ENCODE results near the gene NCKIPSD. TPM values are rescaled to one million over a fixed set of nuclear protein-coding genes. Genes with fewer than 3 reads are reported as not detected.
A peak's percentile ranks its signal among the peaks of the same experiment; 100 is the strongest.

The NCKIPSD gene
- total RNA-seq, 1 donor from 2014 or later = 45.5 TPM

DNA sequence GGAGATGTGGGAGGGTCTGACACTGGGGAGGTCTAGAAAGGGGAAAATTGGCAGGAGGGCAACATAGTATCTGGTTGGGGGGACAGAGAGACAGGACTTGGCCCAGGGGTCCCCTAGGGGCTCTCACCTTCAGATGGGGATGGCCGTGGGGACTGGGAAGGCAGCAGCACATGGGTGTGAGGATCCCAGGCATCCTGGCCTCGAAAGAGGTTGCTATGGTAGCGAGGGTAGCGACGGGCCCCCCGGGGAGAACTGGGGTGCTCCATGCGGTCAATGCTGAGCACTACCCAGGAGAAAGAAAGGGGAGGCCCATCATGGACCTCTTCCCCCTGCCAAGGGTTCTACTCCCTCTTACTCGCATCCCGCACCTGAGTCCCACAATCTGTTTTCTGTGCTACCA, 38.0 kb downstream of the NCKIPSD start:
- Mint-ChIP-seq H3K27me3 (ENCODE audit: insufficient read depth) (no peaks in the 10 kb centered on the region), H3K36me3 (ENCODE audit: low read depth) (no peaks in the 10 kb centered on the region), H3K9me3 (no peaks in the 10 kb centered on the region), H3K4me3 (no peak overlapping the region), H3K4me1 (ENCODE audit: low read depth) (no peaks in the 10 kb centered on the region), H3K27ac (no peak overlapping the region)
- intact Hi-C loops (cut with micrococcal nuclease) = no loop called here
- no peak for DNase-seq (ENCODE audit: low spot score)

DNA sequence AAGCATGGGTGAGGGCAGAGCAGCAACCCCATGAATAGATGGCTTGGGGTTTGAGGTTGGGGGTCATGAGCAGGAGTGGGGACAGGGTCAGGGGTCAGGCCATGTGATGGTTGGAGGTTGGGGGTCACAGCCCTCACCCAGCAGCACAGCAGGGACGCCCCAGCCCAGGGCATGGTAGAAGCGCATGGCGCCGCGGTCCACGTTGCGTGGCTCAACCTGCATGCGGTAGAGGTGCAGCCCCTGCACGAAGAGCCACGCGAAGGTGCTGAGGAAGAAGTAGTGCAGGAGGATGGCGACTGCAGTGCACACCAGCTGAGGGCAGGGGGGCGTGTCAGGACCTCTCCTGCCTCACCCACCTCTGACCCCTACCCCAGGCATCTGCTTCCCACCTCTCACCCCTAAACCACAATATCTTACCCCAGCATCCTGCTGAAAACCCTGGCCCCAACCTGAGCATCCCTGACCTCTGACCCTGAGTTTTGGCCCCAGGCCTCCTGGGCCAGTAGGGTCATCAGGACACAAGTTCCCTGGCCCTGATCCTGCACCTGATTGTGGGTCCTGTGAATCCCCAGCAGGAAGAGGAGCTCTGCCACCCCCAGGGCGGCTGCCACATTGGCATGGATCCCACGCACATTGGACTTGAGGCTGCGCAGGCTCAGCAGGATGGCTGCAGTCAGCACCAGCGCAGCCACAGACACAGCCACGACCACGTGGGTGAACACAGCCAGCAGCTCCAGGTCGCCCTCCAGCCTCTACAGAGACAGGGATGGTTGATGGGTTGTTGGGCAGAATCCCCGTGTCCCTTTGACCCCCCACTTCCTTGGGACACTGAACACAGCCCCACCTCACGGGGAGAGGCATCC, 40.6 kb downstream of the NCKIPSD start:
- no peaks in the 10 kb centered on the region for H3K9me3 Mint-ChIP-seq
- no peaks in the 10 kb centered on the region for H3K36me3 Mint-ChIP-seq (ENCODE audit: low read depth)
- intact Hi-C loops (cut with micrococcal nuclease) = no loop called here
- no peaks in the 10 kb centered on the region for H3K4me1 Mint-ChIP-seq (ENCODE audit: low read depth)
- no peak for DNase-seq (ENCODE audit: low spot score)
- H3K27ac Mint-ChIP-seq = no peak overlapping the region
- no peak overlapping the region for H3K4me3 Mint-ChIP-seq
- H3K27me3 Mint-ChIP-seq (ENCODE audit: insufficient read depth) = no peaks in the 10 kb centered on the region

DNA sequence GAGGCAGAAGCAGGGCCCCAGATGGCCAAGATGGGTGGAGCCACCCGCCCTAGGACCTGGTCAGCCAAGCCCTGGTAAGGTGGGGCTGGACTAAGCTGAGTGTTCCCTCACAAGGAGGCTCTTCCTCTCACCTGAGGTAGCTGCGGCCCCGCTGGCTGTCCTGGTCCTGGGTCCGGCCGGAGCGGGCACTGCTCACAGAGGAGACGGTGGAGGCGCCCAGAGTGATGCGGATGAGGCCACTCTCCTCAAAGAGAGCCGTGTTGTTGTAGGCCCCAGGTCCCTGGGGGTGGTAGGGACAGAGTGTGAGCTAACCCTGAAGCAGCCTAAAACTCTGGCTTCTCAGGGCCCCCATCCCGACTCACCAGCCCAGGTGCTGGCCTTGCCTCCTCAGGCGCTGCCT, 43.1 kb downstream of the NCKIPSD start:
- H3K36me3 Mint-ChIP-seq (ENCODE audit: low read depth) = no peaks in the 10 kb centered on the region
- H3K27ac Mint-ChIP-seq = no peak overlapping the region
- no peaks in the 10 kb centered on the region for H3K4me1 Mint-ChIP-seq (ENCODE audit: low read depth)
- DNase-seq (ENCODE audit: low spot score) = no peak
- H3K4me3 Mint-ChIP-seq = no peak overlapping the region
- no peaks in the 10 kb centered on the region for H3K9me3 Mint-ChIP-seq
- no peaks in the 10 kb centered on the region for H3K27me3 Mint-ChIP-seq (ENCODE audit: insufficient read depth)
- intact Hi-C loops (cut with micrococcal nuclease) = no loop called here

DNA sequence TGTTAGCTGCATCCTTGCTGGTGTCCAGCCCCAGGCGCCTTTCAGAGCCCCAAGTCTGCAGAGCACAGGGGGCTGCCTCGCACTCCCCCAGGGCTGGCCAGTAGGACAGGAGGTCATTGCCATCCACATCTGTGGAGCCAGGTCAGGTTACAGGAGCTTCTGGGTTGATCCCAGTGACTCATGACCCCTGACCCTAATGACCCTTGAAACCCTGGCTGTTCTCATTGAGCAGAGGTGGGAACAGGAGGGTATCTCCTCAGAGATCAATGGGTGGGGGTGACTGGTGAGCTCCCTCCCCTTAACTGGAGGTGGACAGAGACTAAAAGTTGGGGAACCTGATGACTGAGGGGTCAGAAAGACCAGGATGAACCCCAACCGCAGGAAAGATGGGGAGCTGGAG, 44.3 kb downstream of the NCKIPSD start:
- DNase-seq (ENCODE audit: low spot score) = no peak
- no peaks in the 10 kb centered on the region for H3K36me3 Mint-ChIP-seq (ENCODE audit: low read depth)
- H3K27me3 Mint-ChIP-seq (ENCODE audit: insufficient read depth) = no peaks in the 10 kb centered on the region
- H3K4me1 Mint-ChIP-seq (ENCODE audit: low read depth) = no peaks in the 10 kb centered on the region
- intact Hi-C loops (cut with micrococcal nuclease) = no loop called here
- no peak overlapping the region for H3K4me3 Mint-ChIP-seq
- H3K27ac Mint-ChIP-seq = no peak overlapping the region
- no peaks in the 10 kb centered on the region for H3K9me3 Mint-ChIP-seq

DNA sequence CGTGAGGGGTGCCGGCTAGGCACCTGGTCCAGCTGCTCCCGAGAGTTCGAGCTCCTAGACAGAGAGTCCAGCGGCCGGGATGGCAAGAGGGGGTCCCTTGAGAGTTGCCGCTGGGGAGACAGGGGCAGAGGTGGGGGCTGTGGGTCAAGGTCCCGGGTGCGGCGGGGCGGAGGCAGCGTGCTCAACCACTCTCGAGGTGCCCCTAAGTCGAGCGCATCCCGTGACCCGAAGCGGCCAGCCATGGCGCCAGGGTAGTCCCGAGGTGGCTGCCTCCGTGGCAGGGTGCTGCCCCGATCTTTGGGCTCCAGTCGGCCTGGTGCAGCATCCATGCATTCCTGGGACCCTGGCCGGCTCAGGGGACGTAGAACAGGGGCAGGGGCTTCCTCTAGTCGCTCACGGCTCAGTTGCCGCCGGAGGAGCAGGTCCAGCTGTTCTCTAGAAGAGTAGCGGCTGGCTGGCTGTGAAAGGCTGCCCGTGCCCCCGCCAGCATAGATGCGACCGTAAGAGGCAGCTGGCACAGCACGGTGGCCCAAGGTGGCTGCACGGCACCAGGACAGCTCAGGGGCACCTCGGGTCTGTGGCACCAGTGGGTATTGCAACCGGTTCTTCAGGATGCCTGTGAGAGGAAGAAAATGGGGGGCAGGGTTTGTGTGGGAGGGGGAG, 45.6 kb downstream of the NCKIPSD start:
- Mint-ChIP-seq H3K4me1 (ENCODE audit: low read depth) (peaks cover 6% of the 10 kb centered on the region), H3K4me3 (no peak overlapping the region), H3K27ac (no peak overlapping the region), H3K27me3 (ENCODE audit: insufficient read depth) (no peaks in the 10 kb centered on the region), H3K9me3 (no peaks in the 10 kb centered on the region), H3K36me3 (ENCODE audit: low read depth) (no peaks in the 10 kb centered on the region)
- DNase-seq (ENCODE audit: low spot score) = no peak
- intact Hi-C loops (cut with micrococcal nuclease) = loop anchor here (10.0 kb wide), 1 partner anchor 235 kb away; no protein-coding TSS in a partner anchor

DNA sequence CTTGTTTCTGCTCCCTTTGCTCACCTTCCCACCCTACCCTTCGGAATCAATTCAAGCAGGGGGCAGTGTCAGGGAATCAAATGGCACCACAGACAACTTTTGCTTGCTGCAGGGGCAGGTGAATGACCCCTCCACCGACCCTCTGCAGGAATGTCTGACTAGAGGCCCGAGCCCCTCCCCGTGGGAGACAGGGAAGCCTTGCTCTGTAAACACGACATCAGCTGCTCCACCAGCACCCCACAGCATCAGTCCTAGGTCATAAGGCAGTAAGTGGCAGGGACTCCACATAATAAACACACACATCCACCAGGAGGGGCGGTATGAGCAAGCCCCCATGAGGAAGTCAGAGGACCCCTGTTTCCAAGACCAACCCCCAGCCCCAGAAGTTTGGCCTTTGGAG, 48.4 kb downstream of the NCKIPSD start:
- Mint-ChIP-seq H3K36me3 (ENCODE audit: low read depth) (peaks cover 4% of the 10 kb centered on the region), H3K4me1 (ENCODE audit: low read depth) (peaks cover 20% of the 10 kb centered on the region), H3K4me3 (peak overlapping the region; percentile 68), H3K27ac (no peak overlapping the region), H3K9me3 (no peaks in the 10 kb centered on the region), H3K27me3 (ENCODE audit: insufficient read depth) (no peaks in the 10 kb centered on the region)
- DNase-seq (ENCODE audit: low spot score) = no peak
- intact Hi-C loops (cut with micrococcal nuclease) = loop anchor here (10.0 kb wide), 1 partner anchor 233 kb away; no protein-coding TSS in a partner anchor

DNA sequence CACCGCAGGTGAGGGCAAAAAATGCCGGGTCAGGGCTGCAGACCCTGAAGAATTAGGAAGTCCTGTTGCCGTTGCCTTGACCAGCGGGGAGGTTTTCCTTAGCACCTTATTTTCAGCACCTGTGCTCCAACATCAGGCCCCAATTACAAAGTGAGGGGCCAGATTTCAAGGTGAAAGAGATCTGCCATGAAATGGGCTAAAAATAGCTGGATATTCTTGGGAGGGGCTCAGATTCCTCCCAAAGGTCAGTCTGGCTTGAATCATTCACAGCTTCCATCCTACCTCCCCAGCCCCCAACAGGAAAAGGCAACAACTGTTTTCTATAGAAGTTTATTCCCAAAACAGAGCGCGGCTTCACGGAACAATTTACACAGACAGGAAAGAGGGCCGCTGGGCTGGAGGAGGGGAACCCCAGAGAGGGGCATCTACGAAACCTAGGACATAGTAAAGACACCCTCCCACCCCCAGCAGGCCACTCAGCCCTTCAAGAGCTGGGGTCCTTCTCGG, 49.5 kb downstream of the NCKIPSD start:
- H3K27ac Mint-ChIP-seq = no peak overlapping the region
- no peaks in the 10 kb centered on the region for H3K9me3 Mint-ChIP-seq
- peak overlapping the region; percentile 89 for H3K4me3 Mint-ChIP-seq
- H3K27me3 Mint-ChIP-seq (ENCODE audit: insufficient read depth) = no peaks in the 10 kb centered on the region
- peaks cover 20% of the 10 kb centered on the region for H3K4me1 Mint-ChIP-seq (ENCODE audit: low read depth)
- peaks cover 7% of the 10 kb centered on the region for H3K36me3 Mint-ChIP-seq (ENCODE audit: low read depth)
- no peak for DNase-seq (ENCODE audit: low spot score)
- intact Hi-C loops (cut with micrococcal nuclease) = loop anchor here (10.0 kb wide), 1 partner anchor 231 kb away; no protein-coding TSS in a partner anchor

DNA sequence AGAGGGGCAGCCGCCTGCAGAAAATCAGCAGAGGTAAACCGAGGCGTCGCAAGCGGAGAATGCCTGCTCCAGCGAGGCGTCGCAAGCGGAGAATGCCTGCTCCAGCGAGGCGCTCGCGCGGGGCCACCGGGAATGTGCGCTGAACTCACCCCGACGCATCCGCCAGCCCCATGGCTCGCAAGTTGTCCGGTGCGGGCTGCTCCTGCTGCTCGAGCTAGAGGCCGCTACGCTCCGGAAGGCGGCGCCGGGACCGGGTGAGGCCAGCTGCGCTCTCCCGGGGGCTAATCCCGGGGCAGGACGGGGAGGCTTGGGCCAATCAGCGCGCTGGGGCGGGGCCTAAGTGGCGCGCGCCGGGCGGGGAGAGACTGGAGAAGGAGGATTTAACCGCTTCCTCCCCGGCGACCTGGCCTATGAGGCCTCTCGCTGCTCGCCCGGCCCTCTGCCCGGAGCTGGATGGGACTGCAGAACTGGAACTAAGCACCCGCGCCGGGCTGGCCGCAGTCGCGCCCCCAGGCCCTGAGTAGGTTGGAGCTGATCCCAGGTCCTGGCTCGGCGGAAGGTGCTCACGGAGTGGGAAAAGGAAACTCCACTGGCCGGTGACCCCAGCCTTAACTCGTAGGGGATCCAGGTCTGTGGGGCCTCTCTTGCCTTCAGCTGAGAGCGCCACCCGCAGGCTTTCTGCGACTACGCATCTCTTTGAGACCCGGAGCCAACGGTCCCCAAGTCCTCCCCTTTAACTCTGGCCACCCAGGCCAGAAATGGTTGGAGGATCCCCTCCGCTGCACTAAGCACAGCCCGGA, 50.3 kb downstream of the NCKIPSD start, which contains the start of gene SLC26A6:
TSS of gene SLC26A6 (minus strand) at position 240 of the 800 bp plus-strand sequence. CDS start at position 172, 68 bp downstream.
- Mint-ChIP-seq H3K4me1 (ENCODE audit: low read depth) (peaks cover 20% of the 10 kb centered on the region), H3K27me3 (ENCODE audit: insufficient read depth) (no peaks in the 10 kb centered on the region), H3K36me3 (ENCODE audit: low read depth) (peaks cover 7% of the 10 kb centered on the region), H3K9me3 (no peaks in the 10 kb centered on the region), H3K4me3 (peak within 1 kb of the TSS; percentile 89), H3K27ac (peak within 1 kb of the TSS; percentile 87)
- peak; percentile 96 for DNase-seq (ENCODE audit: low spot score)
- intact Hi-C loops (cut with micrococcal nuclease) = loop anchor here (1.0 to 10.0 kb wide), 10 partner anchors 21 to 447 kb away; partner anchors contain the start of genes ATRIP, CDC25A, NME6 and UQCRC1

DNA sequence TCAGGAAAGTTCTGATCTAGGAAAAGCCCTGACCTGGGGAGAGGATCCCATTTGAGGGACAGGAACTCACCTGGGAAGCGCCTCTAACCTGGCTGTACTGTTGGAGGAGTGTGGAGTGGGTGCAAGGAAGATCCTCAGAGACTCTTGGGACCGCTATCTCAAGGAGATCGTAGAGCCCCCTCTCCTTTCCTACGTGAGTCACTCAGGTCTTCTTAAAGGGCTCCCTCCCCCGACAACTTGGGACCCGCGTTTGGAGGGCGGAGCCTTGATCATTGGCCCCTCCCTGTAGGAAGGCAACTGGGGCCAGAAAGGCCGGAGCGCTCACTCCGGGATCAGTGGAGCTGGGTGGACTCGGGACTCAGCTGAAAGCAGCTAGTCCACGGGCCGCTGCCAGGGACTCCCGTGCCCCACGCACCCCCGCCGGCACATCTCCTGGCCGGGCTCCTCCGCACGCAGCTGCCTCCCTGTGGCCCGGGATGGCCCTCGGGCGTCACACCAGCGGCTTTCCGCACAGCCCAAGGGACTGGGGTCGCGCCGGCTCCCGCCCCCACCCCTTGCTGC, 51.0 kb downstream of the NCKIPSD start:
- Mint-ChIP-seq H3K4me1 (ENCODE audit: low read depth) (peaks cover 20% of the 10 kb centered on the region), H3K27me3 (ENCODE audit: insufficient read depth) (no peaks in the 10 kb centered on the region), H3K27ac (no peak overlapping the region), H3K4me3 (peak overlapping the region; percentile 89), H3K36me3 (ENCODE audit: low read depth) (peaks cover 9% of the 10 kb centered on the region), H3K9me3 (no peaks in the 10 kb centered on the region)
- intact Hi-C loops (cut with micrococcal nuclease) = loop anchor here (1.0 to 10.0 kb wide), 10 partner anchors 20 to 446 kb away; partner anchors contain the start of genes ATRIP, CDC25A, NME6 and UQCRC1
- peak; percentile 44 for DNase-seq (ENCODE audit: low spot score)

DNA sequence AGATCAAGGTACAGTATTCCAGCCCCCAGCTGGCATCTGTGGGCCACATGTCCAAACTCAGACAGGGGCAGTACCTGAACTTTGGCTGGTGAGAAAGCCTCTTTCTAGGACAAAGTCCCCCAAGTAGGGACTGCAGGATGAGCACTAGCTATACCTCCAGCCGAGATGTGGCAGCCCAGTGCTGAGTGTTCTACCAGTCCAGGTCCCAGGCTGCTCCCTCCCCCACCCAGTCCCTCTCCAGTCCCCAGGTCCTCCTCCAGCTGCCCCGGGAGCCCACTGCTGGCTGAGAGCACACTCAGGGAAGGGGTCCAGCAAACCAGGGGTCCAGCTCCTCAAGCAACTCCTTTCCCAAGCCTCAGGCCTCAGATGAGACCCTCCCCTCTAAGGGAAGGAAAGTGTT, 52.0 kb downstream of the NCKIPSD start:
- H3K4me1 Mint-ChIP-seq (ENCODE audit: low read depth) = peaks cover 20% of the 10 kb centered on the region
- peaks cover 9% of the 10 kb centered on the region for H3K36me3 Mint-ChIP-seq (ENCODE audit: low read depth)
- DNase-seq (ENCODE audit: low spot score) = no peak
- H3K27ac Mint-ChIP-seq = no peak overlapping the region
- H3K9me3 Mint-ChIP-seq = no peaks in the 10 kb centered on the region
- H3K4me3 Mint-ChIP-seq = peak overlapping the region; percentile 89
- intact Hi-C loops (cut with micrococcal nuclease) = loop anchor here (2.0 to 10.0 kb wide), 2 partner anchors 187 to 229 kb away; partner anchors contain the start of gene ATRIP
- no peaks in the 10 kb centered on the region for H3K27me3 Mint-ChIP-seq (ENCODE audit: insufficient read depth)

DNA sequence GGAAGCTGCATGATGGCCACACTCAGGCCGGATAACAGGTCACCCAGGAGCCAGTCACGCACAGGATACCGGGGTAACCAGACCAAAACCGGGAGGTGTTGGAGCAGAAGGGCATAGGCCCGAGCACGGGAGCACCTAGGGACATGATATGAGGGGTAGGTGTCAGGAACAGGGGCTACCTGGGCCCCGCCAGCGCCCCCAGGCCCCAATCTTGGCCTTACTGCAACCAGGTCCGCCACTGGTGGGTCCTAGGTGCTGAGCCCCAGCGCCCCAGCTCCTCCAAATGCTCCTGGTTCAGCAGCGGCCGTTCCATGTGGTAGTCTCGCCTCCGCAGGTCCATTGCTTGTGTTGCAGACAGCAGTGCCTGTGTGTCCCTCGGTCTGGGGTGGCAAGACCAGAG, 52.5 kb downstream of the NCKIPSD start:
- Mint-ChIP-seq H3K4me3 (peak overlapping the region; percentile 89), H3K36me3 (ENCODE audit: low read depth) (peaks cover 9% of the 10 kb centered on the region), H3K4me1 (ENCODE audit: low read depth) (peaks cover 20% of the 10 kb centered on the region), H3K27ac (no peak overlapping the region), H3K9me3 (no peaks in the 10 kb centered on the region), H3K27me3 (ENCODE audit: insufficient read depth) (no peaks in the 10 kb centered on the region)
- intact Hi-C loops (cut with micrococcal nuclease) = loop anchor here (10.0 kb wide), 1 partner anchor 228 kb away; no protein-coding TSS in a partner anchor
- no peak for DNase-seq (ENCODE audit: low spot score)

Measured in activated T-helper 1 cell treated with anti-CD3 and anti-CD28 coated beads, Interleukin-12 subunit alpha, Interleukin-12 subunit beta, Interleukin-2, Interleukin-4 antibody, amounts not matched to agents 30 ng/mL and 10 ng/mL and 1 ng/mL, durations not matched to agents 14 hours and 24 hours and 36 hours (primary cell).